ENCODE measurements around the gene C1QTNF2. TPM values are rescaled to one million over a fixed set of nuclear protein-coding genes. Genes with fewer than 3 reads are reported as not detected.

Gene C1QTNF2
- total and polyA plus RNA-seq, 2 of the 8 experiments (the other 6 are each of a cell fraction or from before 2014, with no cell fraction given) = 1.0 to 2.0 TPM

- Histone ChIP-seq H3K9me3 (ENCODE audit: insufficient read depth in 2 of 2, low read depth in 1 of 2, low read length in 1 of 2) (no peaks in the 10 kb centered on the region), H2BK12ac (ENCODE audit: low read depth, low read length) (peak within 1 kb of the TSS; percentile 69), H2AK5ac (ENCODE audit: low read depth, low read length) (peak within 1 kb of the TSS; percentile 82), H2AFZ (ENCODE audit: low read length) (peak within 1 kb of the TSS; percentile 85), H2BK15ac (ENCODE audit: low read length) (peak within 1 kb of the TSS; percentile 67; the same call in 1 of the 2 replicates), H3K4ac (replicated peaks; ENCODE audit: insufficient read length, low read depth, low read length) (peak within 1 kb of the TSS; percentile 47), H3K36me3 (ENCODE audit: control insufficient read depth in 2 of 4, insufficient read depth in 4 of 4, low read length in 3 of 4) (peaks cover 2 to 27% (median 8%) of the 10 kb centered on the region in 4 experiments; a peak in 7 of 8 replicates), H3K9ac (replicated peaks in 1 of 4; ENCODE audit: extremely low read depth in 1 of 4, low read depth in 3 of 4, low read length in 3 of 4) (peak within 1 kb of the TSS; percentile 73 to 93 (median 84)), H2BK20ac (ENCODE audit: low read length) (no peak within 1 kb of the TSS), H4K5ac (ENCODE audit: insufficient read length, low read depth, low read length) (peak within 1 kb of the TSS; percentile 94), H3K79me2 (ENCODE audit: control insufficient read depth in 1 of 2, insufficient read depth in 2 of 2, low read length in 2 of 2) (peaks cover 15 to 49% of the 10 kb centered on the region in 2 experiments), H4K8ac (ENCODE audit: extremely low read depth, insufficient read depth, low read length) (peak within 1 kb of the TSS; percentile 98), H2BK120ac (replicated peaks; ENCODE audit: low read depth, low read length) (peak within 1 kb of the TSS; percentile 5), H3K56ac (replicated peaks; ENCODE audit: insufficient read length, low read depth, low read length) (peak within 1 kb of the TSS; percentile 47), H4K20me1 (replicated peaks in 1 of 2; ENCODE audit: control insufficient read depth in 1 of 2, insufficient read depth in 2 of 2, low read length in 2 of 2) (peaks cover 15 to 19% of the 10 kb centered on the region in 2 experiments), H4K91ac (replicated peaks; ENCODE audit: insufficient read length, low read length) (peak within 1 kb of the TSS; percentile 76), H3K4me3 (ENCODE audit: extremely low read depth in 1 of 4, insufficient read depth in 2 of 4, low read depth in 3 of 4, low read length in 4 of 4) (peak within 1 kb of the TSS; percentile 87 to 93 (median 92)), H3K27ac (ENCODE audit: low read depth, low read length) (peak within 1 kb of the TSS; percentile 43; the same call in 1 of the 2 replicates), H3K18ac (ENCODE audit: extremely low read depth, low read length) (peak within 1 kb of the TSS; percentile 96), H3K23me2 (ENCODE audit: low read depth, low read length) (peaks cover 5% of the 10 kb centered on the region; the same call in 1 of the 2 replicates), H3K23ac (ENCODE audit: insufficient read length) (no peak within 1 kb of the TSS), H3K4me2 (ENCODE audit: insufficient read depth in 1 of 2, low read depth in 2 of 2, low read length in 2 of 2) (peak within 1 kb of the TSS; percentile 90 to 96), H3K79me1 (ENCODE audit: low read depth, low read length) (peaks cover 19% of the 10 kb centered on the region), H3K27me3 (replicated peaks in 1 of 4; ENCODE audit: control insufficient read depth in 3 of 4, extremely low read depth in 1 of 4, insufficient read depth in 3 of 4, low read length in 3 of 4) (no peaks in the 10 kb centered on the region), H3K14ac (ENCODE audit: insufficient read length) (no peak within 1 kb of the TSS), H2BK5ac (ENCODE audit: low read depth, low read length) (peak within 1 kb of the TSS; percentile 93), H3K4me1 (replicated peaks in 1 of 4; ENCODE audit: control insufficient read depth in 3 of 4, insufficient read depth in 4 of 4, low read length in 3 of 4) (peaks cover 4 to 7% (median 6%) of the 10 kb centered on the region in 4 experiments; a peak in 5 of 7 replicates)
- DNase-seq (ENCODE audit: low read depth in 1 of 2, low spot score in 2 of 2) = peak in 1 of 2 experiments; percentile 92
- 1% methylated on average over 68 of the region's 84 CpGs; no CpG with 5 or more reads in 1 of the 2 experiments for WGBS, 2 experiments (ENCODE audit: extremely low coverage in 1 of 2, insufficient coverage in 1 of 2, insufficient read length in 1 of 2, insufficient replicate concordance in 2 of 2, low coverage in 1 of 2, low lambda C conversion rate in 2 of 2, missing lambda C conversion rate in 1 of 2)
- POLR2A ChIA-PET (ENCODE audit: partially characterized antibody) = interaction anchor here (0.6 to 3.4 kb wide), 16 partner anchors 10 to 170 kb away, joined by 3 to 25 read pairs (median 4); partner anchors contain the start of gene FABP6
- FAIRE-seq = no peak
- CTCF ChIA-PET (ENCODE audit: partially characterized antibody) = interaction anchor here (0.8 to 3.5 kb wide), 12 partner anchors 13 to 136 kb away, joined by 3 to 20 read pairs (median 4); no protein-coding TSS in a partner anchor
- no peak for TF ChIP-seq SP4 (IDR thresholded peaks at IDR 0.05; ENCODE audit: low read length)
- no peak; the same call in 1 of the 2 replicates for TF ChIP-seq SP1 (IDR thresholded peaks at IDR 0.05; ENCODE audit: low read depth, low read length)
- TF ChIP-seq CREB1 (IDR thresholded peaks at IDR 0.05) = no peak
- TF ChIP-seq SP2 (IDR thresholded peaks at IDR 0.05; ENCODE audit: low read length) = no peak
- TF ChIP-seq SIX5 (IDR thresholded peaks at IDR 0.05; ENCODE audit: low read depth, low read length) = no peak
- no peak for TF ChIP-seq GTF2F1 (IDR thresholded peaks at IDR 0.05; ENCODE audit: borderline replicate concordance, low read depth, low read length)
- TF ChIP-seq CBX8 (IDR thresholded peaks at IDR 0.05; ENCODE audit: borderline replicate concordance, low read depth, low read length) = no peak
- TF ChIP-seq ASH2L (IDR thresholded peaks at IDR 0.05; ENCODE audit: low read length) = peak; percentile 87
- no peak for TF ChIP-seq TEAD4 (IDR thresholded peaks at IDR 0.05; ENCODE audit: low read depth, low read length)
- no peak for TF ChIP-seq BRCA1 (IDR thresholded peaks at IDR 0.05; ENCODE audit: low read depth, low read length)
- TF ChIP-seq FOSL1 (IDR thresholded peaks at IDR 0.05; ENCODE audit: insufficient read depth, low read depth, low read length) = no peak
- TF ChIP-seq EP300 (IDR thresholded peaks at IDR 0.05; ENCODE audit: borderline replicate concordance in 1 of 2, low read depth in 2 of 2, low read length in 2 of 2) = no peak
These were observed 58.1 kb downstream of the C1QTNF2 start, which contains the start of gene CCNJL for GRCh38 chr5:160312134-160312959. Gene CCNJL (minus strand): TSS chr5:160312564. CDS start chr5:160311923, 641 bp downstream.
